ENCODE results near the gene CEP170B. TPM values are rescaled to one million over a fixed set of nuclear protein-coding genes. Genes with fewer than 3 reads are reported as not detected.

The CEP170B gene
- polyA plus RNA-seq, 1 experiment = 4.2 TPM

DNA sequence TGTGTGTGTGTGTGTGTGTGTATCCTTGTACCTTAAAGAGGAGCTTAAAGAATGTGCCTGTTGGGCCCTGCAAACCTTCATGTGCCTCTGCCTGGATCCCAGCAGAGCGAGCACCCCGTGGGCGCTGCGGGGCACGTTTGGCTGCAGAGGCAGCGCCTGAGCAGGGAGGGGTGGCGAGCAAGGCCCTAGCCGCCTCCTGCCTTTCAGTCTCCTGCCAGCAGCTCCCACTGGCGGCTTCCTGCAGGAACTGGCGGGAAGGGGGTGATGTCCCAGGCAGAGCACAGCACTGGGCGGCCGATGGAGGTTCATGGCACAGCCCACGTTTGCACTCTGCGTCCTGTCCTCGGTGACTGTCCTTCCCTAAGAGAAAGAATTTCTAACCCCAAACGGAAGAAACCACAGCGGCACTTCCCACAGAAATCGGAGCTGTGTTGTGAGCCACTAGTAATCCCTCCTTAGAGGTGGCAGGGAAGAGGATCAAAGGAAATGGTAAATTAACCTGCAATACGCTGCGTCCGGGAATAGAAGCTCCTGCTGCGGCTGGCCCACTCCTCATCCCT lies 44.3 kb upstream of the CEP170B start:
- no peak overlapping the region for H3K4me3 ChIP-seq (ENCODE audit: low read depth, low read length)
- H3K27me3 ChIP-seq (ENCODE audit: control insufficient read depth, insufficient read depth, low read length) = no peaks in the 10 kb centered on the region
- H3K27ac ChIP-seq (ENCODE audit: low read depth, low read length) = no peak overlapping the region
- TF ChIP-seq, protein P1, sequence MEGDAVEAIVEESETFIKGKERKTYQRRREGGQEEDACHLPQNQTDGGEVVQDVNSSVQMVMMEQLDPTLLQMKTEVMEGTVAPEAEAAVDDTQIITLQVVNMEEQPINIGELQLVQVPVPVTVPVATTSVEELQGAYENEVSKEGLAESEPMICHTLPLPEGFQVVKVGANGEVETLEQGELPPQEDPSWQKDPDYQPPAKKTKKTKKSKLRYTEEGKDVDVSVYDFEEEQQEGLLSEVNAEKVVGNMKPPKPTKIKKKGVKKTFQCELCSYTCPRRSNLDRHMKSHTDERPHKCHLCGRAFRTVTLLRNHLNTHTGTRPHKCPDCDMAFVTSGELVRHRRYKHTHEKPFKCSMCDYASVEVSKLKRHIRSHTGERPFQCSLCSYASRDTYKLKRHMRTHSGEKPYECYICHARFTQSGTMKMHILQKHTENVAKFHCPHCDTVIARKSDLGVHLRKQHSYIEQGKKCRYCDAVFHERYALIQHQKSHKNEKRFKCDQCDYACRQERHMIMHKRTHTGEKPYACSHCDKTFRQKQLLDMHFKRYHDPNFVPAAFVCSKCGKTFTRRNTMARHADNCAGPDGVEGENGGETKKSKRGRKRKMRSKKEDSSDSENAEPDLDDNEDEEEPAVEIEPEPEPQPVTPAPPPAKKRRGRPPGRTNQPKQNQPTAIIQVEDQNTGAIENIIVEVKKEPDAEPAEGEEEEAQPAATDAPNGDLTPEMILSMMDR (IDR thresholded peaks at IDR 0.05; ENCODE audit: low read depth, low read length) = peak; percentile 76
- POLR2A ChIA-PET = interaction anchor here (0.7 to 0.9 kb wide), 3 partner anchors 20 to 66 kb away, joined by 3 to 5 read pairs (median 5); partner anchors contain the start of gene ZBTB42
- CTCF ChIA-PET = interaction anchor here (0.6 to 1.9 kb wide), 12 partner anchors 26 to 427 kb away, joined by 3 to 22 read pairs (median 4); partner anchors contain the start of gene SIVA1
- H3K9me3 ChIP-seq (ENCODE audit: control insufficient read depth, insufficient read depth, low read length) = peaks cover 5% of the 10 kb centered on the region
- DNase-seq (ENCODE audit: low read depth, low spot score) = peak; percentile 37

DNA sequence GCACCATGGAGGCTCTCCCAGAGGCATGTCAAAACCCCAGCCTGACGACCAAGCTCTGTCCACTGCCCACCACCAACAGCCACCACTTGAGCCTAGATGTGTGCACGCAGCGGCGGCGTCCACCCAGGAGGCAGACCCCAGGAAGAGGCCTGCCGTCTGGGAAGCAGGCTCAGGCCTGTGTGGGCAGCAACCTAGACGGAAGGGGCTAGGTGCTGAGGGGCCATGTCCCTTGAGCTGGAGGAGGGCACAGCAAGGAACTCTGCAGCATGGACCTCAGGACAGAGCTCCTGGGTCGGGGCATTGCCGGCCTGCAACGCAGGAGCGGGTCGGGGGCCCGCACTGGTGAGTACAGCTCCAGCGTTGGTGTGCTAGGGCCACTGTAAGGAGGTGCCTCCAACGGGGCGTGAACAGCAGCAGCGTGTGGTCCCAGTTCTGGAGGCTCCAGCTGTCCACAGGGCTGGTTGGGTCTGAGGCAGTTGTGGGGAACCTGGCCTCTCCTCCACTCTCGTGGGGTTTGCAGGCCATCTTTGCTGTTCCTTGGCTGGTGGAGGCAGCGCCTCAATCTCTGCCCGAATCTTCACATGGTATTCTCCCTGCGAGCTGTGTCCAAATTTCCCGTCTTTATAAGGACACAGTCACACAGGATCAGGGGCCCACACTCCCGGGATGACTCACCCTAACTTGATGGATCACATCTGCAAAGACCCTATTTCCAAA lies 43.7 kb upstream of the CEP170B start:
- CTCF ChIA-PET = interaction anchor here (0.7 to 1.9 kb wide), 11 partner anchors 27 to 426 kb away, joined by 3 to 22 read pairs (median 4); partner anchors contain the start of gene SIVA1
- Histone ChIP-seq H3K4me3 (ENCODE audit: low read depth, low read length) (no peak overlapping the region), H3K27ac (ENCODE audit: low read depth, low read length) (no peak overlapping the region), H3K27me3 (ENCODE audit: control insufficient read depth, insufficient read depth, low read length) (no peaks in the 10 kb centered on the region), H3K9me3 (ENCODE audit: control insufficient read depth, insufficient read depth, low read length) (peaks cover 5% of the 10 kb centered on the region)
- TF ChIP-seq, protein P1 (IDR thresholded peaks at IDR 0.05; ENCODE audit: low read depth, low read length) = no peak
- DNase-seq (ENCODE audit: low read depth, low spot score) = no peak
- POLR2A ChIA-PET = interaction anchor here (0.6 to 0.9 kb wide), 3 partner anchors 53 to 360 kb away, joined by 4 to 5 read pairs (median 5); partner anchors contain the start of gene NUDT14

- no peak overlapping the region for H3K27ac ChIP-seq (ENCODE audit: low read depth, low read length)
- TF ChIP-seq, protein P1 (IDR thresholded peaks at IDR 0.05; ENCODE audit: low read depth, low read length) = no peak
- ChIA-PET POLR2A (interaction anchor here (0.6 kb wide), 1 partner anchor 359 kb away, joined by 4 read pairs; the partner anchor contains the start of gene NUDT14), CTCF (interaction anchor here (1.0 to 1.9 kb wide), 4 partner anchors 53 to 224 kb away, joined by 3 to 22 read pairs (median 4); no protein-coding TSS in a partner anchor)
- no peak for DNase-seq (ENCODE audit: low read depth, low spot score)
- H3K9me3 ChIP-seq (ENCODE audit: control insufficient read depth, insufficient read depth, low read length) = peaks cover 5% of the 10 kb centered on the region
- H3K27me3 ChIP-seq (ENCODE audit: control insufficient read depth, insufficient read depth, low read length) = no peaks in the 10 kb centered on the region
- no peak overlapping the region for H3K4me3 ChIP-seq (ENCODE audit: low read depth, low read length)
These were observed 43.0 kb upstream of the CEP170B start for GRCh38 chr14:104821971-104822608.

- no peak overlapping the region for H3K4me3 ChIP-seq (ENCODE audit: low read depth, low read length)
- DNase-seq (ENCODE audit: low read depth, low spot score) = no peak
- ChIA-PET POLR2A (no interaction called here), CTCF (interaction anchor here (1.8 kb wide), 1 partner anchor 55 kb away, joined by 5 read pairs; no protein-coding TSS in a partner anchor)
- H3K9me3 ChIP-seq (ENCODE audit: control insufficient read depth, insufficient read depth, low read length) = peaks cover 5% of the 10 kb centered on the region
- H3K27me3 ChIP-seq (ENCODE audit: control insufficient read depth, insufficient read depth, low read length) = no peaks in the 10 kb centered on the region
- TF ChIP-seq, protein P1 (IDR thresholded peaks at IDR 0.05; ENCODE audit: low read depth, low read length) = no peak
- H3K27ac ChIP-seq (ENCODE audit: low read depth, low read length) = no peak overlapping the region
These were observed 42.0 kb upstream of the CEP170B start for GRCh38 chr14:104822821-104823615.
